Activated T-helper 1 cell treated with Interleukin-2 at 50 U/mL for 16 hours (primary cell): ENCODE measurements around the gene FADS1.
A peak's percentile ranks its signal among the peaks of the same experiment; 100 is the strongest.

ENCODE experiments used
- DNase-seq: peaks from one replicate; pipeline ENCODE4 v3.0.0-alpha.2; 2020; ENCODE audit warnings: low read depth

Gene FADS1

DNA sequence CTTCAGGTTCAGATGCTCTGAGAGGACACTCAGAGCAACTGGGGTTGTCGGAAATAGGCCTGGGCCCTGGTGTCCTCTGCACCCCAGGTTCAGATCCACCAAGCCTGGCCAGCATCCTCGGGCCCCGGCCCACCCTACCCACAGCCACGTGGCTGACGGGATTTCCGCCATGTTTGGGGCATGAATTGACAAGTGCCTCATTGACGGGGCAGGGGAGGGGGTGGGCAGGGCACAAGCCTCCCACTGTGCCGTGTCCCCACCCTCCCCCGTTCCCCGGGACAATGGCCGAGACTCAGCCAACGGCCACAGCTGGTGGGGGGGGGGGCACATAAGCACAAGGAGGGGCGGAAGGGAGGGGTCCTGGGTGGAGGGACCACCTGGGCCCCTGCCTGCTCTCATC lies 55.9 kb downstream of the FADS1 start:
- no peak for DNase-seq

DNA sequence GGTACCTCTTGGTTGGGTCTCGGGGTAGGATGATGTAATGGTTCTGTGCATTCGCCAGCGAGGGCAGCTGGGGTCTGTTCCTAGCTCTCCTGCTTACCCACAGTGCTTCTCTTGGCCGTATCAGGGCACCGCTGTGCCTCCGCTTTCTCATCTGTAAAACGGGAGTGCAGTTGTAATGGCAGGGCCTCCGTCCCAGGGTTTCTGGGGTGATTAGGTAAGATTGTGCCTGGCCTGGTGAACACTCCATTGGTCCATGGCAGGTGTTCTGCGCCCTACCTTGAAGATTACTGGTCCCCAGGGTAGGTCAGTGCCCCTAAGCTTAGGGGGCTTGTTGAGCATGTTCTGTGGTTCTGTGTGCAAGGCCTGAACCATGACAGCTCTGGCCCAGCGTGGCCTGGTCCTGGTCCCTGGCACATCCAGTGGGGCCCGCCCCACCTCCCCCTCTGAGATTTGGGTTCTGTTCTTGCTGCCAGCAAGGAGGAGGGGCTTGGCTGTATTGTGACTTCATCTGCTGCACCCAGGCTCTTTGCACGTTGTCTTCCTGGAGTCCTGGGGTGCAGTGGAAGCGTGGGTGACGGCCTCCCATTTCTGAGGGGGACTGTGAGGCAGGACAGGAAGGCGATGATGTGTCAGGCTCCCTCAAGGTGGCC lies 59.5 kb downstream of the FADS1 start:
- no peak for DNase-seq

DNA sequence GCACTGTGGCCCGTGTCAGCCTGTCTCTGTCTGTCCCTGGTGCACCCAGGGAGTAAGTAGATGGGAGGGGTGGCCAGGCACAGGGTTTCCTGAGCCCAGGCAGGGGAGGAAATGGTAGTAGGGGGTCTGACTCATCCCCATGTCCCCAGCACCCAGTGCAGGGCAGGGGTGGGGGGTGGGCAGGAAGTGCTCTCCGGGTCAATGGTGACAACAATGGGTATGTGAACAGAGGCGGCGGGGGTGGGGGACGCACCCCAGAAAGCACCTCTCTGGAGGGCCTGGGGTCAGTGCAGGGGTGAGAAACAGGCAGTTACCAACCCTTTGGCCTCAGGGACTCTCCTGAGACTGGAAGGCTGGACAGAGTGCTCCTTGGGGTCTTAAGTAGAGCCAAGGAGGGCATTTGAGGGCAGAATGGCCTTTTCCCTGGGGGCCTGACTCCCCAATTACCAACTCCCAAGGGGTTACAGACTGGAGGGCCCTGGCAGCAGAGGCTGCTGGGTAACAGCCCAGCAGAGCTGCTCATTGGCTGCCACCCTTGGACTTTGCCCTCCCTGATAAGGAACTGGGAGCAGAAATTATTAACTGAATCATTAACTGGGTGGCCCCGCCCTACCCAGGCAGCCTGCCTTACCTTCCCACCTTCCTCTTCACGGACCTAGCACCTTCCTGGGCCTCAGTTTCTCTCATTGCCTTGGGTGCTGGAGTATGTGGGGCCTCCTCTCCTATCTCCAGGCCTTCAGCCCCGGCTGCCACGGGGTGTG lies 60.2 kb downstream of the FADS1 start:
- peak; percentile 43 for DNase-seq

- no peak for DNase-seq
Measured at GRCh38 chr11:61756147-61756451, 60.7 kb downstream of the FADS1 start.

DNA sequence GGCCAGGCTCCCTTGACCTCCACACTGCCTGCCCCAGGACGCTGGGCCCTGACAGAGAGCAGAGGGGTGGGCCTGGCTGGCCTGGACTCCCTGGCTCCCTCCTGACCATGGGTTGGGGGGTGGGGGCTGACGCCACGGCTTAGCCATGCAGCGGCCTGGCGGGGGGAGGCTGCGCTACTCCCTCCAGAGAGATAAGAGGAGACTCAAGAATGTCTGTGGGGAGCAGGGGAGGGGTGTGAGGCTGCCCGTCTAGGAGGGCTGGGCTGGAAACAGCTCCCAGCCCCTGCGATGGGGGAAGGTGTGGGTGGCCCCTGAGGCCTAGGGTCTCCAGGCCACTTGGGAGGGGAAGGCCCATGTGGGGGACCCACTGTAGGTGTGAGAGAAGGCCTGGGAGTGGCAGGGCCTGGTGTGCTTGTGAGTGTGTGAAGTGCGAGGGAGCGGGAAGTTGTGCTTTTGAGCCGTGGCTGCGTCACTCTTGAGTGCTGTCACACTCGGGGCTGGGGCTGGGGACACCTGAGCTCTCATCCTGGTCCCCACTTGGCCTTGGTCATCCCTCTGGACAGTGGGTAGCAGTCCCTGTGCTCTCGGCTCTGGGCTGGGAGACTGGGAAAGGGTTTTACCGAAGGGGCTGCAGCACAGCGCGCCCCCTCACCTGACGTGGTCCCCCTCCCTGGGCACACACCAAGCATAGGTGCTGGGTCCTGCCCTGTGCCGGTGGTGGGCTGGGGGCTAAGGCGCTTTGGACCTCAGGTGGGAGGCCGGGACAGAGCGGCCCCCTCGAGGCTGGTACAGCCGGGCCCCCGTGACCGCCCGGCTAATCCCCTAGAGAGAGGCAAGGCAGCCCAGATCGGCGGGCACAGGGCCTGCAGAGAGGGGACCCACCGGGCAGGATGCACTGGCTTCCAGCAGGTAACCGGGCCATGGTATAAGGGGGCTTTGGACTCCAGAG lies 62.0 kb downstream of the FADS1 start:
- no peak for DNase-seq

- no peak for DNase-seq
Measured at GRCh38 chr11:61753672-61754071, 63.1 kb downstream of the FADS1 start.

GRCh38 chr11:61752925-61753521 lies 63.8 kb downstream of the FADS1 start:
- DNase-seq: no peak

DNA sequence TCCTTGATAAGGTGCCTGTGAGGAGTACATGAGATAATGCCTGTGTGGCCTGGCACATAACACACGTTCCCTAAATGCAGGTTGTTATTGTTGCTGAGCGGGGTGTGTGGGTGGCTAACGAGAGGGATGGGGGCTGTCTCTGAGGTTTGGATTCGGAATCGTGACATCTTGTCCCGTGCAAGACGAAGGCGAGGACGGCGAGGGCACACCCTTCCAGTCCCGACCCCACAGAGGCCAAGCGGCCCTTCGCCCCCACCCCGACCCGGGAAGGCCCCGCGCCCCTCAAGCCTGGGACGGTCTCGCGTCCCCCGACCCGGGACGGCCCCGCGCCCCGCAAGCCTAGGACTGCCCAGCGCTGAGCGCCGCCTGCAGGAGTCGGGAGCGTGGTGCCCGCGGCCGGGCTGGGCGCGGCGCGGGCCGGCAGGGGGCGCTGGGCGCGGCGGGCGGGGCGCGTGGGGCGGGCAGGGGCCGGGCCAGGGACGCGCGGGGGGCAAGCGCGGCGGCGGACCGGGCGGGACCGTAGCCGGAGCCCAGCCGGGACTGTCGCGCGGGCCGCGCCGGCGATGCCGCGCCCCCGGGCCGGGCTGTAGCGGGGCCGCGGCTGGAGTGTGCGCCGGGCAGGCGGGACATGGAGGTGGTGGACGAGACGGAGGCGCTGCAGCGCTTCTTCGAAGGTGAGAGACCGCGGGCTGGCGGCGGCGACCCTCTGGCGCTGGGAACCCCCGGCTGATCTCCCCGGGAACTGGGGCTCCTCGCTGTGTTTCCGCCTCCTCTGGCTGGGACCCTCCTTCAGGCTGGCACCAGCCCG lies 64.5 kb downstream of the FADS1 start, which contains the start of gene MYRF:
MYRF (plus strand) TSS at position 520 of the 808 bp plus-strand sequence; CDS start at position 629, 109 bp downstream.
- DNase-seq: peak; percentile 50

DNA sequence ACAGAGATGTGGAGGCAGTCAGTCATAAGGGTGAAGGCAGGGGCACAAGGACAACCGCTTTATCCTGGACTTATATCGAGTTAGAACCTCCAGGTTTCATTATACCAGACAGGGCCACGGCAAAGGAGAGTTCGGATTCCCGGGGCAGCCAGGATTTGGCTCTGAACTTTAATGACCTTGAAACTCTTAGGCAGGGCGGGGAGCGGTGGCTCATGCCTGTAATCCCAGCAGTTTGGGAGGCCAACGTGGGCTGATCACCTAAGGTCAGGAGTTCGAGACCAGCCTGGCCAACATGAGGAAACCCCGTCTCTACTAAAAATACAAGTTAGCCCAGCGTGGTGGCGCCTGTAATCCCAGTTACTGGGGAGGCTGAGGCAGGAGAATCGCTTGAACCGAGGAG lies 65.4 kb downstream of the FADS1 start:
- DNase-seq: no peak

DNA sequence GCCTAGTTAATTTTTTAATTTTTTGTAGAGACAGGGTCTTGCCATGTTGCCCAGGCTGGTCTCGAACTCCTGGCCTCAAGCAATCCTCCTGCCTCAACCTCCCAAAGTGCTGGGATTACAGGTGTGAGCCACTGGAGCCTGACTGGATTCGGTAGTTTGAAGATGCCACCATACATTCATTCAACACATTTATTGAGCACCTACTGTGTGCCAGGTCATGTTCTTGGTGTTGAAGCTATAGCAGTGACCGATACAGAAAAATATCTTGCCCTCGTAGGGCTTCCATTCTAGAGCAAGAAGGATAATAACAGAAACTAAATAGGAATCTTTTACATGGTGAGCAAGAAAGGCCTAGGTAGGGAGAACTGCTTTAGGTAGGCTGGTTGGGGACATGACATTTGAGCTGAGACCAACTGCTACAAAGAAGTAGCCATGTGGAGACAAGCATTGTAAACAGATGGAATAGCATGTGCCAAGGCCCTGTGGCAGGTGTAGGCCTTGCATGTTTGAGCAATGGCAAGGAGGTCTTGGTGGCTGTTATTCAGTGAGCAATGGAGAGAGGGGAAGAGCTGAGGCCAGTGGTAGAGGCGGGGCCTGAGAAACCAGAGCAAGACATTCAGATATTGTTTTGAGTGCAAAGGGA lies 66.1 kb downstream of the FADS1 start:
- no peak for DNase-seq
